Thymus (tissue), 11 donors: ENCODE measurements around the gene ZFP69. TPM values are rescaled to one million over a fixed set of nuclear protein-coding genes. Genes with fewer than 3 reads are reported as not detected.

ENCODE experiments used
- DNase-seq, 9 donors: peaks; one replicate each; pipeline ENCODE4 v3.0.0-alpha.2; 2013; ENCODE audit warnings: low spot score in 9 of 9, low read depth in 6 of 9, missing footprints in 1 of 9
- H3K27ac ChIP-seq, 2 donors: one replicate each; pipeline ENCODE4 v1.5.1; 2013; ENCODE audit warnings: control low read depth in 1 of 2, low read depth in 1 of 2, low read length in 1 of 2, mild to moderate bottlenecking in 1 of 2, moderate library complexity in 1 of 2
- H3K27me3 ChIP-seq, 2 donors: one replicate each; pipeline ENCODE4 v1.5.1; 2013; ENCODE audit warnings: low read length in 1 of 2; ENCODE audit not compliant: control insufficient read depth in 2 of 2, insufficient read depth in 1 of 2
- H3K36me3 ChIP-seq, 2 donors: one replicate each; pipeline ENCODE4 v1.5.1; 2013; ENCODE audit warnings: low read length in 1 of 2, mild to moderate bottlenecking in 1 of 2, moderate library complexity in 1 of 2; ENCODE audit not compliant: control insufficient read depth in 2 of 2, insufficient read depth in 2 of 2
- H3K4me1 ChIP-seq, 2 donors: one replicate each; pipeline ENCODE4 v1.5.1; 2013; ENCODE audit warnings: low read length in 2 of 2; ENCODE audit not compliant: control insufficient read depth in 2 of 2, insufficient read depth in 2 of 2
- H3K4me3 ChIP-seq, 2 donors: one replicate each; pipeline ENCODE4 v1.5.1; 2013; ENCODE audit warnings: low read length in 2 of 2, control low read depth in 1 of 2, mild to moderate bottlenecking in 1 of 2
- H3K9me3 ChIP-seq, 2 donors: one replicate each; pipeline ENCODE4 v1.5.1; 2013; ENCODE audit warnings: low read length in 1 of 2, mild to moderate bottlenecking in 1 of 2; ENCODE audit not compliant: control insufficient read depth in 2 of 2, insufficient read depth in 1 of 2
- WGBS: extraction: QIAGEN DNeasy Blood & Tissue Kit; methylation state at CpG from one replicate; pipeline ENCODE4 v1.1.7; 2013; 5-methylcytosine and 5-hydroxymethylcytosine counted together
- polyA plus RNA-seq: library from polyadenylated mRNA; stranded (reverse); fragments of 200-250 nt; gene quantifications from one replicate; pipeline ENCODE4 v1.2.3, GENCODE V29; 2013
- total RNA-seq: library from RNA; stranded (reverse); fragments of 120-200 nt; gene quantifications from one replicate; pipeline ENCODE4 v1.2.4, GENCODE V29; 2013
- donor health status: healthy.

Gene ZFP69
- total and polyA plus RNA-seq, 2 donors, result 4.4 to 9.5 TPM

- no peak overlapping the region for H3K4me3 ChIP-seq
- H3K36me3 ChIP-seq, result no peaks in the 10 kb centered on the region
- DNase-seq, result peak in 7 of 9 donors; percentile 34 to 75 (median 46)
- H3K4me1 ChIP-seq, result peaks cover 7 to 8% of the 10 kb centered on the region in 2 donors
- peaks cover 0 to 6% of the 10 kb centered on the region in 2 donors for H3K9me3 ChIP-seq
- no peak overlapping the region for H3K27ac ChIP-seq
- H3K27me3 ChIP-seq, result no peaks in the 10 kb centered on the region
These were observed 55.8 kb downstream of the ZFP69 start for GRCh38 chr1:40532844-40533424.

- Histone ChIP-seq H3K27me3 (no peaks in the 10 kb centered on the region), H3K36me3 (no peaks in the 10 kb centered on the region), H3K4me1 (peaks cover 7 to 8% of the 10 kb centered on the region in 2 donors), H3K27ac (no peak overlapping the region), H3K9me3 (peaks cover 0 to 6% of the 10 kb centered on the region in 2 donors), H3K4me3 (no peak overlapping the region)
- DNase-seq, result no peak
These were observed 57.5 kb downstream of the ZFP69 start for GRCh38 chr1:40534589-40534988.

- Histone ChIP-seq H3K27me3 (no peaks in the 10 kb centered on the region), H3K36me3 (peaks cover 0 to 2% of the 10 kb centered on the region in 2 donors), H3K4me1 (peaks cover 7 to 8% of the 10 kb centered on the region in 2 donors), H3K4me3 (no peak overlapping the region), H3K9me3 (no peaks in the 10 kb centered on the region), H3K27ac (no peak overlapping the region)
- no peak for DNase-seq
- WGBS, result 97% methylated on average over 2 of the region's 2 CpGs
These were observed 58.6 kb downstream of the ZFP69 start for GRCh38 chr1:40535732-40536131.

- no peaks in the 10 kb centered on the region for H3K27me3 ChIP-seq
- peaks cover 7 to 10% of the 10 kb centered on the region in 2 donors for H3K36me3 ChIP-seq
- H3K27ac ChIP-seq, result no peak overlapping the region
- H3K4me3 ChIP-seq, result no peak overlapping the region
- no peak for DNase-seq
- 98% methylated on average over 7 of the region's 7 CpGs for WGBS
- H3K9me3 ChIP-seq, result no peaks in the 10 kb centered on the region
- no peaks in the 10 kb centered on the region for H3K4me1 ChIP-seq
These were observed 62.2 kb downstream of the ZFP69 start for GRCh38 chr1:40539338-40539737.

Other genes with a start within 250 kb of the ZFP69 start
- not detected for gene TMCO2, start 229.4 kb upstream of the ZFP69 start, total RNA-seq
- 0.30 TPM for gene TMCO2, start 229.4 kb upstream of the ZFP69 start, polyA plus RNA-seq
- 23.4 TPM for gene ZMPSTE24, start 219.1 kb upstream of the ZFP69 start, total RNA-seq
- gene ZMPSTE24, start 219.1 kb upstream of the ZFP69 start, polyA plus RNA-seq, result 23.7 TPM
- 3.4 TPM for gene COL9A2, start 160.0 kb upstream of the ZFP69 start, total RNA-seq
- gene COL9A2, start 160.0 kb upstream of the ZFP69 start, polyA plus RNA-seq, result 39.1 TPM
- gene SMAP2, start 103.6 kb upstream of the ZFP69 start, total RNA-seq, result 55.2 TPM
- 251 TPM for gene SMAP2, start 103.6 kb upstream of the ZFP69 start, polyA plus RNA-seq
- 2.9 TPM for gene ZFP69B, start 26.8 kb upstream of the ZFP69 start, total RNA-seq
- 1.4 TPM for gene ZFP69B, start 26.8 kb upstream of the ZFP69 start, polyA plus RNA-seq
- gene EXO5, start 31.5 kb downstream of the ZFP69 start, total RNA-seq, result 12.2 TPM
- 12.1 TPM for gene EXO5, start 31.5 kb downstream of the ZFP69 start, polyA plus RNA-seq
- 5.7 TPM for gene ZNF684, start 54.3 kb downstream of the ZFP69 start, total RNA-seq
- gene ZNF684, start 54.3 kb downstream of the ZFP69 start, polyA plus RNA-seq, result 9.5 TPM
- 3.8 TPM for gene RIMS3, start 188.4 kb downstream of the ZFP69 start, total RNA-seq
- 2.1 TPM for gene RIMS3, start 188.4 kb downstream of the ZFP69 start, polyA plus RNA-seq
- gene NFYC, start 214.4 kb downstream of the ZFP69 start, total RNA-seq, result 34.0 TPM
- gene NFYC, start 214.4 kb downstream of the ZFP69 start, polyA plus RNA-seq, result 39.1 TPM